HepG2 (cell line): ENCODE results near the gene GLB1L. TPM values are rescaled to one million over a fixed set of nuclear protein-coding genes. Genes with fewer than 3 reads are reported as not detected.

ENCODE experiments used
- ARID4A ChIP-seq: sonication (generic); formaldehyde crosslinking; IDR thresholded peaks from 2 replicates; pipeline ENCODE4 v1.5.0; 2020; ENCODE audit warnings: mild to moderate bottlenecking, missing genetic modification reagents, borderline replicate concordance
- ATF1 ChIP-seq: IDR thresholded peaks from 2 replicates; pipeline ENCODE4 v1.6.1; 2016; ENCODE audit warnings: mild to moderate bottlenecking, control low read depth
- HNRNPL ChIP-seq: fragments of 200-400 bp; formaldehyde crosslinking; IDR thresholded peaks from 2 replicates; pipeline ENCODE4 v1.6.1; 2017; ENCODE audit warnings: mild to moderate bottlenecking, low read depth, low read length
- MAFK ChIP-seq, 2 experiments: IDR thresholded peaks in 1 of 2; conservative IDR thresholded peaks in 1 of 2; 2 replicates each; pipeline ENCODE4 v1.6.1; 2011; ENCODE audit warnings: improper control_type of control experiment in 2 of 2, low read length in 2 of 2
- MLLT10 ChIP-seq: sonication (generic); formaldehyde crosslinking; IDR thresholded peaks from 2 replicates; pipeline ENCODE4 v1.4.0; 2020; ENCODE audit warnings: missing genetic modification reagents
- MXD3 ChIP-seq: IDR thresholded peaks from 2 replicates; pipeline ENCODE4 v1.6.1; 2016; ENCODE audit warnings: mild to moderate bottlenecking, missing biosample characterization, missing genetic modification reagents
- MYNN ChIP-seq: sonication (generic); formaldehyde crosslinking; IDR thresholded peaks from 2 replicates; pipeline ENCODE4 v1.4.0; 2020; ENCODE audit warnings: mild to moderate bottlenecking, low read depth, missing genetic modification reagents
- NCOA1 ChIP-seq: sonication (generic); formaldehyde crosslinking; IDR thresholded peaks from 2 replicates; pipeline ENCODE4 v1.9.0; 2021; ENCODE audit warnings: missing genetic modification reagents
- NFKB2 ChIP-seq: sonication (generic); formaldehyde crosslinking; IDR thresholded peaks from 2 replicates; pipeline ENCODE4 v1.4.0; 2020; ENCODE audit warnings: missing genetic modification reagents, borderline replicate concordance
- ONECUT2 ChIP-seq: sonication (generic); formaldehyde crosslinking; IDR thresholded peaks from 2 replicates; pipeline ENCODE4 v1.4.0; 2020; ENCODE audit warnings: missing genetic modification reagents
- PAX8 ChIP-seq: sonication (generic); formaldehyde crosslinking; IDR thresholded peaks from 2 replicates; pipeline ENCODE4 v1.8.0; 2022; ENCODE audit warnings: mild to moderate bottlenecking, missing genetic modification reagents, borderline replicate concordance
- PHF8 ChIP-seq: sonication (generic); formaldehyde crosslinking; IDR thresholded peaks from 2 replicates; pipeline ENCODE4 v1.5.0; 2020; ENCODE audit warnings: missing genetic modification reagents
- TRIM22 ChIP-seq: fragments of 450-650 bp; IDR thresholded peaks from 2 replicates; pipeline ENCODE4 v1.6.1; 2017
- ZNF225 ChIP-seq: sonication (generic); formaldehyde crosslinking; IDR thresholded peaks from 2 replicates; pipeline ENCODE4 v1.4.0; 2020; ENCODE audit warnings: mild to moderate bottlenecking, missing genetic modification reagents
- ZNF333 ChIP-seq: sonication (generic); formaldehyde crosslinking; IDR thresholded peaks from 2 replicates; pipeline ENCODE4 v1.4.0; 2020; ENCODE audit warnings: mild to moderate bottlenecking, missing genetic modification reagents, borderline replicate concordance
- ZNF547 ChIP-seq: sonication (generic); formaldehyde crosslinking; IDR thresholded peaks from 2 replicates; pipeline ENCODE4 v1.5.1; 2020; ENCODE audit warnings: mild to moderate bottlenecking, missing genetic modification reagents
- ZNF761 ChIP-seq: sonication (generic); formaldehyde crosslinking; conservative IDR thresholded peaks from 2 replicates; pipeline ENCODE4 v1.4.0; 2020; ENCODE audit warnings: mild to moderate bottlenecking, missing genetic modification reagents
- polyA plus RNA-seq, 8 experiments: library from polyadenylated mRNA; depleted of rRNA in 3 of 8; stranded (reverse) in 7 of 8; unstranded in 1 of 8; fragments of >200 nt; fragmentation: Illumina TruSeq in 4 of 8; extraction: Trizol in 4 of 8; gene quantifications; 2 replicates each; pipeline versions ENCODE4 v1.2.1 to v1.2.3, GENCODE V29; 2011 to 2016; ENCODE audit warnings: low read depth in 4 of 8, missing spikeins in 1 of 8, mixed read lengths in 1 of 8; ENCODE audit not compliant: insufficient read depth in 1 of 8
- total RNA-seq, 5 experiments: library from RNA; depleted of rRNA; stranded (reverse); fragments of >200 nt; fragmentation: Illumina TruSeq; extraction: Trizol; gene quantifications; 2 replicates each; pipeline ENCODE4 v1.2.3, GENCODE V29; 2016; ENCODE audit warnings: low read depth in 1 of 5
- TF ChIP-seq, protein P1 (sequence below): IDR thresholded peaks from 2 replicates; pipeline ENCODE4 v1.6.1; 2016; ENCODE audit warnings: mild to moderate bottlenecking
- TF ChIP-seq, protein P2 (sequence below): sonication (generic); formaldehyde crosslinking; IDR thresholded peaks from 2 replicates; pipeline ENCODE4 v1.8.1; 2023; ENCODE audit warnings: mild to moderate bottlenecking, moderate library complexity, missing genetic modification reagents

GLB1L gene
- total and polyA plus RNA-seq, 2 of the 13 experiments (the other 11 are each of a cell fraction or from before 2014, with no cell fraction given): 6.8 to 7.3 TPM

GRCh38 chr2:219206328-219207133 lies 38.7 kb downstream of the GLB1L start, which contains the start of gene ZFAND2B (continued):
- TF ChIP-seq MXD3 (CRISPR knock-in tag) (peak; percentile 69), TRIM22 (no peak), ATF1 (CRISPR knock-in tag) (no peak), MYNN (CRISPR knock-in tag) (no peak), HNRNPL (peak; percentile 43; the same call in 1 of the 2 replicates), ONECUT2 (CRISPR knock-in tag) (no peak), PAX8 (CRISPR knock-in tag) (0 out of 2 replicates have a peak, but pooled peaks have one; percentile 86), ZNF333 (CRISPR knock-in tag) (peak; percentile 98), ZNF225 (CRISPR knock-in tag) (peak; percentile 59; the same call in 1 of the 2 replicates), NFKB2 (CRISPR knock-in tag) (no peak; the same call in 1 of the 2 replicates), MAFK (conservative IDR thresholded peaks at IDR 0.05 in 1 of 2, IDR thresholded peaks at IDR 0.05 in 1 of 2; ENCODE audit: low read length in 2 of 2) (no peak), PHF8 (CRISPR knock-in tag) (peak; percentile 89), ZNF761 (CRISPR knock-in tag) (peak; percentile 89; the same call in 1 of the 2 replicates), ARID4A (peak; percentile 90), ZNF547 (peak; percentile 95), MLLT10 (CRISPR knock-in tag) (no peak), NCOA1 (CRISPR knock-in tag) (peak; percentile 91)
- TF ChIP-seq, protein P1, sequence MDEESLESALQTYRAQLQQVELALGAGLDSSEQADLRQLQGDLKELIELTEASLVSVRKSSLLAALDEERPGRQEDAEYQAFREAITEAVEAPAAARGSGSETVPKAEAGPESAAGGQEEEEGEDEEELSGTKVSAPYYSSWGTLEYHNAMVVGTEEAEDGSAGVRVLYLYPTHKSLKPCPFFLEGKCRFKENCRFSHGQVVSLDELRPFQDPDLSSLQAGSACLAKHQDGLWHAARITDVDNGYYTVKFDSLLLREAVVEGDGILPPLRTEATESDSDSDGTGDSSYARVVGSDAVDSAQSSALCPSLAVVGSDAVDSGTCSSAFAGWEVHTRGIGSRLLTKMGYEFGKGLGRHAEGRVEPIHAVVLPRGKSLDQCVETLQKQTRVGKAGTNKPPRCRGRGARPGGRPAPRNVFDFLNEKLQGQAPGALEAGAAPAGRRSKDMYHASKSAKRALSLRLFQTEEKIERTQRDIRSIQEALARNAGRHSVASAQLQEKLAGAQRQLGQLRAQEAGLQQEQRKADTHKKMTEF (CRISPR knock-in tag): peak; percentile 62
- TF ChIP-seq, protein P2, sequence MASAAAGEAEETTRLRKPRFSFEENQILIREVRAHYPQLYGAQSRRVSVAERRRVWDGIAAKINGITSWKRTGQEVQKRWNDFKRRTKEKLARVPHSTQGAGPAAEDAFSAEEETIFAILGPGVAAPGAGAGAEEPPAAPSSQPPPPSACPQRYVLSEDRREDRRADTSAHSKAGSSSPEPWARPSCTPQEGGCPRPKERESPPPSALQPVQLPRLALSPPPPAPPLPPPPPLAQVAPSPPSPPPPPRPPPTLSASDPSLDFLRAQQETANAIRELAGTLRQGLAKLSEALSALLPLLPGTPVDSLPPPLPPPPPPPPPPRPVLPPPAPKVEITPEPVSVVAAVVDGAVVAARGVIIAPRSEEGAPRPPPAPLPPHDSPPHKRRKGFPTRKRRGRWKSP: no peak; the same call in 1 of the 2 replicates
